WERI-Rb-1 (cell line): ENCODE data around the gene ADGRV1.

Source experiments
- DNase-seq: peaks from one replicate; pipeline ENCODE4 v3.0.0-alpha.2; 2020
- H3K27ac ChIP-seq: fragments of 250-450 bp; sonication (Bioruptor Pico); 2 replicates; pipeline ENCODE4 v1.5.1; 2020; ENCODE audit warnings: mild to moderate bottlenecking, moderate library complexity
- H3K27me3 ChIP-seq: fragments of 250-450 bp; sonication (Bioruptor Pico); 2 replicates; pipeline ENCODE4 v1.5.1; 2021; ENCODE audit warnings: mild to moderate bottlenecking, low read depth, moderate library complexity; ENCODE audit not compliant: insufficient read depth, severe bottlenecking
- H3K36me3 ChIP-seq: fragments of 250-450 bp; sonication (Bioruptor Pico); 2 replicates; pipeline ENCODE4 v1.5.1; 2020; ENCODE audit warnings: mild to moderate bottlenecking, moderate library complexity
- H3K4me3 ChIP-seq: 2 replicates; pipeline ENCODE4 v1.5.1; 2011; ENCODE audit warnings: low read depth, mild to moderate bottlenecking, control low read depth, low read length
- H3K9me3 ChIP-seq: fragments of 250-450 bp; sonication (Bioruptor Pico); 2 replicates; pipeline ENCODE4 v1.5.1; 2021; ENCODE audit warnings: mild to moderate bottlenecking, moderate library complexity; ENCODE audit not compliant: severe bottlenecking
- TF ChIP-seq, protein P1 (sequence below): IDR thresholded peaks from 2 replicates; pipeline ENCODE4 v1.5.1; 2011; ENCODE audit warnings: low read depth, mild to moderate bottlenecking, control low read depth, inconsistent platforms, low read length

ADGRV1 gene

DNA sequence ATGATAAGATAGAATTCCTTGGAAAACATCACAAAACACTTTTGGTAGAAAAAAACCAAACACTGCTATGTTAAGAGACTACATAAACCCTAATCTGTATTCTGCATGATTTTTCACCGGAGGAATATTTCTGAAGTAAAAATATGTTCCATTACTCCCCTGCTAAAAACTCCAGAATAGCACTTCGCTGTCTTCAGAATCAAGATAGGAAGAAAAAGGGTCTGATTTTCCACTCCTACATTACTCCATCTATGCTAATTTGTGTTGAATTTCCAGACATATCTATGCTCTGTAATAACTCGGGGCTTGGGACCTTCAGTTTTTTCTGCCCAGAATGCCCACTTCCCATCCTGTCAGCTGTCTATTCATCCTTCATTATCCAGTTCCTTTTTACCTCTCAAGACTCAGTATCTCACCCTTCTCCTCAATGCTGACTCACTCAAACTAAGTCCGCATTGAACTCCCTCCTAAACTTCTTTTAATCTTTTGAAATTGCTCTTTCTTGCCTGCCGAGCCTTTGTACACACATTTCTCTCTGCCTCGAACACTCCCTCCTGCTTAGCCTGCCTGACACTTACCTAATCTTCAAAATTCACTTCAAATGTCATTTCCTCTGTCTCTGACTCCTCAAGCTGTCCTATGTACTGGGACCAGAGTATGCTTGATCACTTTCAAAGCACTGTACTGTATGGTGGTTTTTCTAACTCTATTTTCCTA lies 653.6 kb downstream of the ADGRV1 start:
- TF ChIP-seq, protein P1, sequence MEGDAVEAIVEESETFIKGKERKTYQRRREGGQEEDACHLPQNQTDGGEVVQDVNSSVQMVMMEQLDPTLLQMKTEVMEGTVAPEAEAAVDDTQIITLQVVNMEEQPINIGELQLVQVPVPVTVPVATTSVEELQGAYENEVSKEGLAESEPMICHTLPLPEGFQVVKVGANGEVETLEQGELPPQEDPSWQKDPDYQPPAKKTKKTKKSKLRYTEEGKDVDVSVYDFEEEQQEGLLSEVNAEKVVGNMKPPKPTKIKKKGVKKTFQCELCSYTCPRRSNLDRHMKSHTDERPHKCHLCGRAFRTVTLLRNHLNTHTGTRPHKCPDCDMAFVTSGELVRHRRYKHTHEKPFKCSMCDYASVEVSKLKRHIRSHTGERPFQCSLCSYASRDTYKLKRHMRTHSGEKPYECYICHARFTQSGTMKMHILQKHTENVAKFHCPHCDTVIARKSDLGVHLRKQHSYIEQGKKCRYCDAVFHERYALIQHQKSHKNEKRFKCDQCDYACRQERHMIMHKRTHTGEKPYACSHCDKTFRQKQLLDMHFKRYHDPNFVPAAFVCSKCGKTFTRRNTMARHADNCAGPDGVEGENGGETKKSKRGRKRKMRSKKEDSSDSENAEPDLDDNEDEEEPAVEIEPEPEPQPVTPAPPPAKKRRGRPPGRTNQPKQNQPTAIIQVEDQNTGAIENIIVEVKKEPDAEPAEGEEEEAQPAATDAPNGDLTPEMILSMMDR: no peak
- Histone ChIP-seq H3K4me3 (no peak overlapping the region), H3K27me3 (no peaks in the 10 kb centered on the region)

DNA sequence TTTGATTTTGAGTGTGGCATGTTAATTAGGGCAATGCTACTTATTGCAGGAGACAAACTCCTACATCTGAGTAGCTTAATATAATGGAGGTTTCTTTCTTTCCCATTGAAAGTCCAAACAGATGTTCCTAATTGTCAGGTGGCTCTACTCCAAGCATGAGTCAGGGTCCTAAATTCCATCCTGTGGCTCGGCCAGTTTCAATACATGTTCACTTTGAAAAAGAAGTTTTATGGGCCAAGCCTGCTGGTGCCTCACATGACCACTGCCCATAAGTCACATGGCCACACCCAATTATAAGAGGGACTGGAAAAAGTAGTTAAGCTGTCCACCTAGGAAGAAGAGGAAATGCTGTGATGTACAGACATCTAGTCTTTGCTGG lies 654.1 kb downstream of the ADGRV1 start:
- Histone ChIP-seq H3K9me3 (no peaks in the 10 kb centered on the region), H3K36me3 (no peaks in the 10 kb centered on the region), H3K27me3 (no peaks in the 10 kb centered on the region), H3K27ac (no peak overlapping the region), H3K4me3 (no peak overlapping the region)
- no peak for DNase-seq
- TF ChIP-seq, protein P1: no peak

More for the DNA sequence above, 653.6 kb downstream of the ADGRV1 start:
- Histone ChIP-seq H3K9me3 (no peaks in the 10 kb centered on the region), H3K36me3 (no peaks in the 10 kb centered on the region), H3K27ac (no peak overlapping the region)
- DNase-seq: no peak
